GM04504 (cell line): Measurements from ENCODE around the gene FAM151A.
"Not testable (repeated sequence)": the region's sequence is repeated elsewhere in the genome, so short reads cannot be mapped to it uniquely, and the experiment has no call there.

ENCODE experiments used
- DNase-seq: peaks from one replicate; pipeline ENCODE4 v3.0.0-alpha.2; 2012; ENCODE audit warnings: low read depth

Gene FAM151A

DNA sequence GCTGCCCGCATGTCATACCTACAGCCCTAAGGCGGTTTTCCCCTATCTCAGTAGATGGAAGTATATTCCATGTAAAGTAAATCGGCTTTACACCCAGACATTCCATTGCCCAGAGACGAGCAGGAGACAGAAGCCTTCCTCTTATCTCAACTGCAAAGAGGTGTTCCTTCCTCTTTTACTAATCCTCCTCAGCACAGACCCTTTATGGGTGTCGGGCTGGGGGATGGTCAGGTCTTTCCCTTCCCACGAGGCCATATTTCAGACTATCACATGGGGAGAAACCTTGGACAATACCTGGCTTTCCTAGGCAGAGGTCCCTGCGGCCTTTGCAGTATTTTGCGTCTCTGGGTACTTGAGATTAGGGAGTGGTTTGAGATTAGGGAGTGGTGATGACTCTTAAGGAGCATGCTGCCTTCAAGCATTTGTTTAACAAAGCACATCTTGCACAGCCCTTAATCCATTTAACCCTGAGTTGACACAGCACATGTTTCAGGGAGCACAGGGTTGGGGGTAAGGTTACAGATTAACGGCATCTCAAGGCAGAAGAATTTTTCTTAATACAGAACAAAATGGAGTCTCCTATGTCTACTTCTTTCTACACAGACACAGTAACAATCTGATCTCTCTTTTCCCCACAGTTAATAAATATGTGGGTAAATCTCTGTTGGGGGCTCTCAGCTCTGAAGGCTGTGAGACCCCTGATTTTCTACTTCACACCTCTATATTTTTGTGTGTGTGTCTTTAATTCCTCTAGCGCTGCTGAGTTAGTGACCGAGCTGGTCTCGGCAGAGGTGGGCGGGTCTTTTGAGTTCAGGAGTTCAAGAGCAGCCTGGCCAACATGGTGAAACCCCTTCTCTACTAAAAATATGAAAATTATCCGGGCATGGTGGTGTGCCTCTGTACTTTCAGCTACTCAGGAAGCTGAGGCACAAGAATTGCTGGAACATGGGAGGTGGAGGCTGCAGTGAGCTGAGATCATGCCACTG is 13.4 kb upstream of the FAM151A start:
- DNase-seq = not testable (repeated sequence)

DNA sequence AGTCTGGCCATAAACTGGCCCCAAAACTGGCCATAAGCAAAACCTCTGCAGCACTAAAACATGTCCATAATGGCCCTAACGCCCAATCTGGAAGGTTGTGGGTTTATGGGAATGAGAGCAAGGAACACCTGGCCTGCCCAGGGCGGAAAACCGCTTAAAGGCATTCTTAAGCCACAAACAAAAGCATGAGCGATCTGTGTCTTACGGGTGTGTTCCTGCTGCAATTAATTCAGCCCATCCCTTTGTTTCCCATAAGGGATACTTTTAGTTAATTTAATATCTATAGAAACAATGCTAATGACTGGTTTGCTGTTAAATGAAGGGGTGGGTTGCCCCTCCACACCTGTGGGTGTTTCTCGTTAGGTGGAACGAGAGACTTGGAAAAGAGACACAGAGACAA is 12.5 kb upstream of the FAM151A start:
- not testable (repeated sequence) for DNase-seq

DNA sequence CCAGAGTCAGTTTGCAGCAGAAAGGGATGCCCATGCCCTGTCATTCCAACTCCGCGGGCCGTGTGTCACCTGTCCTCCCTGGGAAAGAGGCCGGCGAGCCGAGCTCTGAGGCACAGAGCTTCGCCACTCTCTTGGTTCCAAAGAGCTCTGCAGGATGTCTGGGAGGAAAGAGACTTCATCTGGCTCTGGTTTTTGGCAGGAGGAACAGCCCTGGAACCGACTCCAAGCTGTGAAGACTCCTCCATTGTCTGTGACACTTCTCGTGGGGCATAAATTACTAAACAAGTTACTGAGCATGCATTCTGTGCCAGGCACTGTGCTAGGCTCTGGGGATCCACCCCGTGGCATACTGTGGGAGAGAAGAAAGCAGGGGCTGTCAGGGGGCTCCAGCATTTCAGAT is 3.9 kb upstream of the FAM151A start:
- no peak for DNase-seq

DNA sequence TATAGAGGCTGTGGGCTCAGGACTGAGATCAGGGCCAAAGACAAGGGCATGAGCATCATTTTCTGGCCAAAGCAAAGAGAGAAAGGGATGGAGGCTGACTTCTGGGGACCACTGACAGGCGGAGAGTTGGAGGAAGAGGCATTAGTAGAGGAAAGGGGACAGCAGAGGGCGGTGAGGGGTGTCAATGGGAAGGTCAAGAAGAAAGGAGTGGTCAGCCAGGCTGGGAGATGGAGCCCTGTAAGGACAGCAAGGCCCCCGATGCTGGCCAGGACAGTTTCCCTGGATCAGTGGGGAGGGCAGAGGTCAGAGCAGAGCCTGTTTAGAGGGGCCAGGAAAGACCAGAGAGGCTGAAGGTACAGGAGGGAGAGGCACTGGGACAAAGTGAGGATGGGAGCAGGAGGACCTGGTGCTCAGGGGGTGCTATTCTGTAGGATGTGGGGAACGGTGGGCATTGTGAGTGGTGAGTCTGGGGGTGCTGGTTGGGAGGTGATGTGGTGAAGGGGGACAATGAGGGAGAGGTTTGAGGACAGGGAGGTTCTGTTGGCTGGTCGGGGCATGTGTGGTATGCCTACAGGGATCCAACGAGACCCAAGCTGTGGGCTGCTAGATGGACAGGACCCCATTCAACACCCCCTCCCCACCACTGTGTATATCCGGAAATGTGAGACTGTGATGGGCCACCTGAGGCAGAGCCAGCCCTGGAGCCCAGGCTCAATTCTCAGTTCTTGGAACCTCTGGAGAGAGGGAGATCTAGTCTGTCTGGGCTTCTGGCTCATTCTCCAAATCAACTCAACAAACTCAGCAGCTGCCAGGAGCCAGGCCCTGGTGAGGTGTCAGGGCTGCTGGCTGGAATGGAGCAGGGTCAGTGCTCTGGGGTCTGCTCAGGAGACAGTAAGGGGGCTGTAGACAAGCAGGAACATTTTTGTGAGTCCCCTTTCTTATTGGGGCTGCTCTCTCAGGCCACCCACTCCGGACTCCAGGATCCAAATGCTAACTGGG is 1.4 kb upstream of the FAM151A start:
- no peak for DNase-seq

DNA sequence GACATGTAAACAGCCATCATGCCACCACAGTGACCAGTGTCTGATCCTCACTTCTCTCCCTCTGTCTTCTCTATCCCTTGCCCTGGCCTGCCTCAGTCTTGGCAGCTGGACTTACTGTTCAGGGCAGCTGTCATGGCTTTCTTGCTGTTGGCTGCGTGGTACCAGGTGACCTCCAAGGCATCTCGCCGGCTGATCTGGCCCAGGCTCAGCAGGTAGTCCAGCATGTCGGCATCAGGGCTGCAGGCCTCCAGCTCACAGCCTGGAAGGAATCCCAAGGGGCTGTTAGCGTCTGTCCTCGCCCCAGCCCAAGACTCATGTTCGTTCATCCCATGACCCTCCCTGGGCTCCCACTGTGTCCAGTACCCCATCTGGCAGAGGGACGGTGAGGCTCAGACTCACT is 3.6 kb downstream of the FAM151A start:
- no peak for DNase-seq

DNA sequence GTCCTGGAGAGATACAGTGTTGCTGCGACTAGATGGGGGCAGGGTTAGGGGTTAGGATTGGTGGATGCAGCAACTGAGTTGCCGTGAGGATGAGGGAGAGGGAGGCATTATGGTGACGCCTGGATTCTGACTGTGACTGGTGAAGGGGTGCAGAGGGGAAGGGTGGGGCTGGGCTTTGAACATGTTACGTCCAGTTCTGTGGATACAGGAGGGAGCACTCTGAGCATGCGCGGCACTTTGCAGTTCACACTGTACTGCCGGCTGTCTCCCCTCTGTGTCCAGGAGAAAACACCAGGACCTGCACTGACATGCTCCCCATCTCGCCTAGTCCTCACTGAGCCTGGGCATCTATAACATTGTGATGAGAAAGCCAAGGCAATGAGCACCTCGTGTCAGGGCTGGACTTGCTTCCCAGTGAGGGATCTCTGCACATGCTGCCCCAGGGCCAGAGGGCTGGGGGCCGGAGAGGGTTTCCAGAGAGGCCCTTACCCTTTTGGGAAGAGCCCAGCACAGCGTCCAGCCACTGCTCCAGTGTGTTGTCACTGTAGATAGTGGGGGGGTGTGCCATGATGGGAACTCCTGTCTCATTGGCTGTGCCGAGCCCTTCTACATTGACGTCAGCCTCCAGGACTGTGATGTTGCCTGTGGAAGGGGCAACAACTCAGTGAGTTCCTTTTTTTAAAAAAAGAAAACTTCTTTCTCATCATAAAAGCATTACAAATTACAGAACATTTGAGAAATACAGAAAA is 7.6 kb downstream of the FAM151A start:
- no peak for DNase-seq

DNA sequence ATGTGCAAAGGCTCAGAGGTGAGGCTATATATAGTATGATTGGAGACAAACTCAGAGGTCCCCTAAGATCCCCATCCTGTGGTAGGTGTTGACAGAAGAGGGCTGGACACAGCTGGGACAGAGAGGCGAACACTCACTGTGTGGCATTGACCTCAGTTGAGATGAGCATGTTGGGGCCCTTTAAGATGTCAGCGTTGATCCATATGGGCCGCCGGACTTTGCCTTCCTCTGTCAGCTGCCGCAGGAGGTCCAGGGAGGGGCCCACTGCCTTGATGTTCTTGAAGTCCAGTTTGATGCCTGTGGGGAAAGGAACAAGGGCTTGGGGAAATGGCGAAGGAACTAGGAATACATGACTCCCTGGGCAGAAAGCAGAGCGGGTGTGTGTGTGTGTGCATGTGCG is 8.8 kb downstream of the FAM151A start:
- no peak for DNase-seq

DNA sequence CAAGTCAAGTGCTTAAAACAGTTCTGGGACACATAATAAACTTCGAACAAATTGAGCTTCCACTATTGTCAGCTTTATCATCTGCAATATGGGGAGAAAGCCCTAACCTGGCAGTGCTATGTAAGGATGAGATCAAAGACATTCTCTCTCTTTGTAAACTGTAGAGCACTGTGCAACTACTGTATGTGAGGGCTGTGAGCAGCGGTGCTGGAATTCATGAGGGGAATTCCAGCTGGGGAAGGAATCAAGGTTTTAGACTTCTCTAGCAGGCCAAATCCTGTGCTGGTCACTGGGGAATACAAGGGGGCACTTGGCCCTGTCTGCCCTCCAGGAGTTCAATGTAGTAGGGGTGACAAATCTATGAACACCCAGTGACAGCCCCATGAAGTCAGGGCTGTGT is 9.3 kb downstream of the FAM151A start:
- no peak for DNase-seq

DNA sequence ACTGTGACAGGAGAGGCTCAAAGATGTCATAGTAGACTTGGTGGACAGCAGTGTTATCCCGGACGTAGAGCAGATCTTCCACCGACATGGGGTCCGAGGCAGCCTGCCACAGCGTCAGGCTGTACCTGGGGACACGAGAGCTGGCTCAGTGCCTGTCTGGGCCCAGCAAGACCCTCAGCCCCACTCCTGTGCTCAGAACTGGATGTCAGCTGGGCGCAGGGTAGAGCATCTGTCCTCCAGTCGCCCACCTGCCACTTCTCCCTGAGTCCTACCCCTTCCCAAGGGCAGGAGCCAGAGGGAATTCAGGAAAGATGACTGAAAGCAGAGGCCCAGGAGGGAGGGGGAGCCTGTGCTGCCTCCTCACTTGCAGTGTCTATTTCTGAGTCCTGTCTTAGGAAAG is 11.7 kb downstream of the FAM151A start:
- DNase-seq = no peak

DNA sequence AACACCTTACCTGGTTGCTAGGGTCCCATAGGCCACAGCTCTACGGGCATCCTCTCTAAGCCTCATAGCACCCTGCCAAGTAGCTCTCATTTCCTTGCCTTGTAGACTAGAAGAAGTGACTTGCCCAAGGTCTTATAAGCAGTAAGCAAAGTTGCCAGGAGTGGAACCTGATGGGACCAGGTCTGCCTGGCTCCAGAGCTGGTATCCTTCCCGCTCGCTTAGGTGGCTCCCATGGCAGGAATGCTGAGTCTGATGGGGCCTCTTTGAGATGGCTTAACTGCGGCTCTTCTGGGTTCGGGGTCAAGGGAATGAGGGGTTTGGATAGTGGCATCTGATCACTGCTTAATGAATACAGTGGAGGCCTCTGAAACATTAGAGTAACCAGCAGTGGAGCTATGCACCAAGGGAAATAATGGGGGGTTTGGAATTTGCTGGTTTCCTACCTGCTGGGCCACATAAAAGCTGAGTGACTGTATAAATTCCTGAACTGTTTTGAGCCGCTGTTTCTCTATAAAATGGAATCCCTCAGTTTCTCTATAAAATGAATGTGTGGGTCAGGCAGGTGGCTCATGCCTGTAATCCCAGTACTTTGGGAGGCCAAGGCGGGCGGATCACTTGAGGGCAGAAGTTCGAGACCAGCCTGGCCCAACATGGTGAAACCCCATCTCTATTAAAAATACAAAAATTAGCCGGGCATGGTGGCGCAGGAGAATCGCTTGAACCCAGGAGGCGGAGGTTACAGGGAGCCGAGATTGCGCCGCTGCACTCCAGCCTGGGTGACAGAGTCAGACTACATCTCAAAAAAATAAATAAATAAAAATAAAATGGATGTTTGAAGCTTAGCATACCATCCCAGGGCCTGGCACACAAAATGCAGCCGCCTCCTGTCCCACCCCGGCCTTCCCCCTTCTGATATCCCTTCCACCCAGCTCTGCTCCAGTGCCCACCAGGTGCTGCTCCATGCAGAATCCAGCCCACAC is 12.4 kb downstream of the FAM151A start:
- no peak for DNase-seq

DNA sequence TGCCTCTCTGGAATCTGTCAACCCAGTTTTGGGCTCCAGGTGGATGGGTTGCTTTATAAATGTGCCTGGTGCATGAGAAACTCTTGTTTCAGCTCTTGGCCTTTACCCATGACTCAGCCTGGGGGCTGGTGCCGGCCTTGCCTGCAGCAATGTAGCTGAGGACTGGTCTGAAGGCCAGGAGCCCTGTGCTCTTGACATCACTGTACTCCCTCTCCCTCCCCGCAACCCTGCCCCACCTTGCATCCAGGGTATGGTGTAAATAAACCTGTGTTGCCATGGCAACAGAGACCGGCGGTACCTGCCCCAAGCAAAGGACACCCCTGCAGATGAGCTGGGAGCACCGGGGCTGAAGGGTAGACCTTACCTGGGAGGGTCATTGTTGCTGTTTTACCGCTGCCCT is 13.3 kb downstream of the FAM151A start:
- DNase-seq = no peak

DNA sequence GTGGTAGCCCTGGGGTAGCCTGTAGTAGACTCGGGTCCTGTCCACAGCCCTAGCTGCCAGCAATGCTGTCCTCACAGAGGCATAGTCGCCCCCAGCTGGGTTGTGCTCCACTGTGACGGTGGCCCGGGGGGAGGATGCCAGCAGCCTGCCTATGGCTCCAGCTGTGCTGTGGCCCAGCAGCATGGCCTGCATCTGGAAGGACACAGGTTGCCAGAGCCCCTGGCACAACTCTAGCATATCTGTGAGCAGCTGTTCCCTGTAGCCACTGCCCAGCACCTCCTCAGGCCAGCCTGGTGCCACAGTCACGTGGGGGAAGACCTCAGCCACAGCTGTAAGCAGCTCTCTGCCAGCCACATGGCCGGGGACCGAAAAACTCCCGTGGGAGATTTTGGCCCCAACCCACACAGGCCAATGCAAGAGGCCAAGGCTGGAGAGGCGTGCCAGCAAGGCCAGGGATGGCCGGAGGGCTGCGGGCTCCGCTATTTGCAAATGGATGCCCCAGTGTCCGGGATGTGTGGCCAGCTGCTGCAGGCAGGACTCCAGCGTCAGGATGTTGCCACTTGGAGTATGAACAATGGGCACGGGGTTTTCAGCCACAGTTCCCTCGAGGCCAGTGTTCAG is 13.9 kb downstream of the FAM151A start:
- no peak for DNase-seq

DNA sequence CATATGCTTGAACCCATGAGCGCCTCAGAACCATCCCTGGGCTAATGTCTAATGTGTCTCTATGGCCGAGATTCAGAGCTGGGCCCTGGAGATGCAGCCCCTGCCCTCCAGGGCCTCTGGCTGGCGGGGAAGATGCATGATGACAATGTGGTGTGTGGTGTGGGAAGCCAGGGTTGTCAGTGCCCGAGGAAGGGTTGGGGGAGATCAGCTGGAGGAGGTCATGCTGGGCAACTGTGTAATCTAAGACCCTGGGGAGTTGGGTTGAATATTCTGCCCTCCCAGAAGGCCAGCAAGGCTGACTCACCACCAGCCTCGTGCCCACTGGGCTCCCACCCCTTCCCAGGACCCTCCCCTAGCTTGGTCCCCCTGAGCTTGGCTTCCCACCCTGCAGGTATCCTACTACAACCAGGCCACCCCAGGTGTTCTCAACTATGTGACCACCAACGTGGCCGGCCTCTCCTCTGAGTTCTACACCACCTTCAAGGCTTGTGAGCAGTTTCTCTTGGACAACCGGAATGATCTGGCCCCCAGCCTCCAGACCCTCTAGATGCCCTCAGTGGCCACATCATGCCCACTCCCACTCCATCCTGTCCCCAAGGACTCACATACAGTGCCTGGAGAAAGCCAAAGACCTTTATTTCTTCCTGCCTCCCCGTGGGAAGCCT is 14.6 kb downstream of the FAM151A start:
- DNase-seq = no peak

DNA sequence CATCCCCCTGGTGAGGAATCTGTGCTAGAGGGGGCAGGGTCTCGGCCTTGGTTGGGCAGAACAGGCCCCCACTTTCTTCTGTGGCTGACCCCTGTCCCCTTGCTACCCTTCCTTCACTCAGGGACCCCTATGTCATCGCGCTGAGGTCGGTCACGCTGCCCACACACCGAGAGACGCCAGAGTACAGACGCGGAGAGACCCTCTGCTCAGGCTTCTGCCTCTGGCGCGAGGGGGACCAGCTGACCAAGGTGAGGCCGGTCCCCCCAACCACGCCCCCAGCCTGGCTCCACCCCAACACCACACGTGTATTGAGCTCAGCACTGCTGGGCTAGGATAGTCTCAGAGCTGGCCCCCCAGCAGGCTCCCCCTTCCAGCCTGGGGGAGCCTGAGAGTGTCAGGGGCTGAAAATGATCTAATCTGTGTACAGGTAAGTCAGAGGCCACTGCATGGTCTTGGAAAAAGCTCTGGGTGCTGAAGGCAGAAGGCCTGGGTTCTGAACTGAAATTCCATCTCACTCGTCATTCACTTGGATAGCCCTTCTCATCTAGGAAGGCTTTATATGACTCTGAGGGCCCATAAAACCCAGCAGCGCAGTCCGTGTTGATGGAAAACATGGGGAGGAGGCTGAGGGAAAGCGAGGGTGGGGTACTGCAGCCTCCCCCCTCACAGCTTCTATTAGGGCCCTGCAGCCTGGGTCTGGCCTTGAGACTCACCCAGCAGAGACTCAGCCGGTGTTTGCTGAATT is 15.3 kb downstream of the FAM151A start:
- no peak for DNase-seq

DNA sequence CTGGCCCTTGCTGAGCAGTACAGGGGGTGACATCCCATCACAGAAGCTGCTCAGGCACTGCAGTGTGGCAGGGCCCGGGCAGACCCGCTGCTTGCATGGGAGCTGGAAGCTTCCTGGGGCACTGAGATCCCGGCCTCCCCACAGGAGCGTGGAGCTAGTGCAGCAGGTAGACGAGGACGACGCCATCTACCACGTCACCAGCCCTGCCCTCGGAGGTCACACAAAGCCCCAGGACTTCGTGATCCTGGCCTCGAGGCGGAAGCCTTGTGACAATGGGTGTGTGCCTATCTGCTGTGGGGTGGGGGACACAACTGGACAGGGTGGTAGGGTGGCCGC is 16.4 kb downstream of the FAM151A start:
- no peak for DNase-seq

DNA sequence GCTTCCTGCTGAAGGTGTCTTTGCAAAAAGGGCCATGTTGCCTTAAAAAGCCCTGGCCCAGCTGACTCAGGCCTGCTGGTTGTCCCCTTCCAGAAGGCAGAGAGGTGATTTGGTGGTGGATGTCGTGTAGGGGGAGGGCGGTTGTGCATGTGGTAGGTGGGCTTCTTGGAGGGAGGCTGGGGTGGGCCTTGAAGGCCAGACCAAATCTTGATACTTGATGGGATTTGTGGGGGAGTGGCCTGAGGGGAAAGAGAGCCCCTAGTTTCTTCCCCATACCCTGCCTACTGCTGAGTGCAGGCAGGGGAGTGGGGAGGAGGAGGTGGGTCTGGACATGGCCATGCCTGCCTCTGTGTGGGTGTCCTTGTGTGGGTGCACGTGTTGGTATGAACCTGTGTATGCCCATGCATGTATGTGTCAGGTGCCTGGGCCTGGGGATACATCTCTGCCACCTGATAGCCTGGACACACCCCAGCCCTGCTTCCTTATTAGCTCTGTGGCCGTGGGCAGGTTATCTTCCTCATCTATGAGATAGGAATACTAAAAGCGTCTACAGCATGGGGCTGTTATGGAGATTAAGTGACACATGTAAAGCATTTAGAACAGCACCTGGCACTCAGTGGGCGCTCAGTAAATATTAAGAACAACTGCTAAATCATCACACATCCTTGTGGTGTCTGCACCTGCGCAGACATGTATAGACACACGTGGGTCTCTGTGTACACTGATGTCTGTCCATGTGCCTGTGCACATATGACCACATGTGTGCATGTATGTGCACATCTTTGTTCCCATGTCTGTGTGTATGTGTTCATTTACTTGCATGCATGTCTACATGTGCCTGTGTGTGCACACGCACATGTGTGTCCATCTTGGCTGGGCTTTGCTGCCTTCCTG is 17.0 kb downstream of the FAM151A start:
- DNase-seq = no peak

DNA sequence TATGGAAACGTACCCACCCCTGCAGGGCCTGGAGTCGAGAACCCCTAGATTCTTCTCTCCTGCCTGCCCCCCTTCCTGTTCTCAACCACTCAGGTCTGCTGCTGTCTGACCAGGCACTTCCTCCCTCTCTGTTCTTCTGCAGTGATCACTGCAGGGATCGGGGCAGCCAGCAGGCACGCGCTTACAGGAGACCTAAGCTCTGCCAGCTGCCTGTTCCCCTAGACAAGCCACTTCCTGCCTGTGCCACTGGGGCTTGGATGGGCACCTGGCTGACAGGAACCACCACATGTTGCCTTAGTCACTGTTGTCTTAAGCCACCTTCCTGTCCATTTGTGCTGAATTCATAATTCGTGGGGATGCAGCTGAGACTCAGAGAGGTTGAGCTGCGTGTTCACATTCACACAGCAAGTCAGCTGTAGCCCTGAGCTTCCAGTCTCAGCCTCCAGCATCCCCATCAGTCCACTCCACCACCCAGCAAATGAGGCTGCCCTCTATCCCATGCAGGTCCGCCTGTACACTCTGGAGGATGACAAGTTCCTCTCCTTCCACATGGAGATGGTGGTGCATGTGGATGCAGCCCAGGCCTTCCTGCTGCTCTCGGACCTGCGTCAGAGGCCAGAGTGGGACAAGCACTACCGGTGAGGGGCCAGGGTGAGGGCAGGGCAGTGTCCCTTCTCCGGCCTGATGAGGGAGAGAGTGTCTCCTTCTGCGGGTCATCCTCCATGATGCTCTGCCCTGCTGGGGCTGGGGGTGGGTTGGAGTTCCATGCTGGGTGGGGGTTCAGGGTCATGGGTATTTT is 18.6 kb downstream of the FAM151A start:
- no peak for DNase-seq
